HepG2 (cell line): ENCODE measurements around the gene EGFLAM. TPM values are rescaled to one million over a fixed set of nuclear protein-coding genes. Genes with fewer than 3 reads are reported as not detected.

ENCODE experiments used
- ATAC-seq: fragments of 200-7000 bp; cut with Tn5 transposase; 3 replicates; pipeline ENCODE4 v1.9.1; 2020; ENCODE audit warnings: mild to moderate bottlenecking, moderate library complexity
- BruUV-seq: library from RNA; stranded (reverse); fragments of 400-500 nt; replicated peaks from 2 replicates; lab custom pipeline; 2021; lab: Mats Ljungman, UMichigan
- CTCF ChIA-PET: fragments of 300-600 bp; formaldehyde crosslinking; extraction: SDS; loops from one replicate; lab custom pipeline; 2021; ENCODE audit warnings: low total read pairs, inconsistent platforms, low intra/inter-chr PET ratio; lab: Yijun Ruan, JAX
- POLR2A ChIA-PET: fragments of 350-600 bp; sonication (Branson Sonifier 250); formaldehyde crosslinking; loops from one replicate; lab custom pipeline; 2020; ENCODE audit warnings: antibody characterized with exemption, inconsistent platforms; lab: Yijun Ruan, JAX
- DNase-seq: peaks from one replicate; pipeline ENCODE4 v3.0.0-alpha.2; 2015; ENCODE audit warnings: low spot score
- FAIRE-seq: peaks from 3 replicates; lab custom pipeline; 2011; peaks lifted over from hg19 to GRCh38; lab: Jason Lieb, UNC
- H2AFZ ChIP-seq: one replicate; pipeline ENCODE4 v1.6.1; 2011; ENCODE audit warnings: low read length, inconsistent platforms
- H3K27ac ChIP-seq: fragments of 300-600 bp; 3 replicates; pipeline ENCODE4 v1.8.0; 2011; ENCODE audit warnings: mixed run types, mild to moderate bottlenecking, mixed read lengths, low read length, inconsistent platforms; ENCODE audit not compliant: insufficient read depth; ENCODE audit errors: extremely low read length
- H3K27me3 ChIP-seq, 2 experiments: fragments of 200-600 bp in 1 of 2; 2 replicates in 1 of 2; 3 replicates in 1 of 2; pipeline versions ENCODE4 v1.6.0 to v1.8.0; 2011; ENCODE audit warnings: low read length in 2 of 2, mild to moderate bottlenecking in 2 of 2, moderate library complexity in 2 of 2, inconsistent platforms in 1 of 2; ENCODE audit not compliant: insufficient read depth in 2 of 2, control insufficient read depth in 1 of 2
- H3K36me3 ChIP-seq, 2 experiments: fragments of 200-600 bp in 1 of 2; replicated peaks in 1 of 2; 2 replicates in 1 of 2; 3 replicates in 1 of 2; pipeline versions ENCODE4 v1.5.1 to v1.8.0; 2011; ENCODE audit warnings: low read length in 2 of 2, inconsistent platforms in 1 of 2; ENCODE audit not compliant: insufficient read depth in 2 of 2, control insufficient read depth in 1 of 2
- H3K4me1 ChIP-seq: 2 replicates; pipeline ENCODE4 v1.5.1; 2012; ENCODE audit warnings: low read length, inconsistent platforms; ENCODE audit not compliant: insufficient read depth
- H3K4me2 ChIP-seq: 2 replicates; pipeline ENCODE4 v1.6.0; 2011; ENCODE audit warnings: low read depth, low read length, inconsistent platforms
- H3K4me3 ChIP-seq, 3 experiments: fragments of 200-600 bp in 1 of 3; sonication (generic), shearing (Covaris generic) in 1 of 3; replicated peaks in 1 of 3; 2 replicates each; pipeline ENCODE4 v1.5.1; 2011 to 2016; ENCODE audit warnings: low read length in 3 of 3, inconsistent platforms in 2 of 3, low read depth in 2 of 3, mild to moderate bottlenecking in 2 of 3, control low read depth in 1 of 3, mixed read lengths in 1 of 3; ENCODE audit not compliant: insufficient read depth in 1 of 3
- H3K79me2 ChIP-seq: one replicate; pipeline ENCODE4 v1.6.1; 2011; ENCODE audit warnings: low read length, inconsistent platforms; ENCODE audit not compliant: insufficient read depth
- H3K9ac ChIP-seq: 2 replicates; pipeline ENCODE4 v1.6.0; 2011; ENCODE audit warnings: mild to moderate bottlenecking, low read depth, low read length, inconsistent platforms; ENCODE audit not compliant: insufficient read depth
- H3K9me3 ChIP-seq: 2 replicates; pipeline ENCODE4 v1.5.1; 2012; ENCODE audit warnings: mild to moderate bottlenecking, low read length
- H4K20me1 ChIP-seq: 2 replicates; pipeline ENCODE4 v1.6.0; 2011; ENCODE audit warnings: inconsistent platforms, mild to moderate bottlenecking, low read length, moderate library complexity; ENCODE audit not compliant: insufficient read depth
- ATRX ChIP-seq: sonication (generic); formaldehyde crosslinking; IDR thresholded peaks from 2 replicates; pipeline ENCODE4 v1.4.0; 2020; ENCODE audit warnings: missing genetic modification reagents, borderline replicate concordance
- PITX1 ChIP-seq: sonication (generic); formaldehyde crosslinking; IDR thresholded peaks from 2 replicates; pipeline ENCODE4 v1.5.1; 2020; ENCODE audit warnings: mild to moderate bottlenecking, missing genetic modification reagents
- ZNF235 ChIP-seq: sonication (generic); formaldehyde crosslinking; IDR thresholded peaks from 2 replicates; pipeline ENCODE4 v1.8.1; 2023; ENCODE audit warnings: mild to moderate bottlenecking, missing genetic modification reagents, borderline replicate concordance
- ZNF737 ChIP-seq: sonication (generic); formaldehyde crosslinking; IDR thresholded peaks from 2 replicates; pipeline ENCODE4 v1.5.0; 2020; ENCODE audit warnings: missing genetic modification reagents, mild to moderate bottlenecking, borderline replicate concordance
- ZNF792 ChIP-seq: IDR thresholded peaks from 2 replicates; pipeline ENCODE4 v1.6.1; 2016
- WGBS: methylation state at CpG from one replicate; pipeline ENCODE4 v1.1.6; 2017; ENCODE audit warnings: low lambda C conversion rate; 5-methylcytosine and 5-hydroxymethylcytosine counted together
- in situ Hi-C: cut with HindIII; loops from 2 replicates; pipeline ENCODE4 v1.10.0; 2017; ENCODE audit warnings: low pct_unique_long_range_greater_than_20kb; ENCODE audit not compliant: extremely low pct_ligation_motif_present
- intact Hi-C: fragments of 100-400 bp; cut with micrococcal nuclease; formaldehyde crosslinking; loops from one replicate; pipeline ENCODE4 v1.10.0; 2022; ENCODE audit not compliant: unreplicated experiment
- polyA plus RNA-seq, 8 experiments: library from polyadenylated mRNA; depleted of rRNA in 3 of 8; stranded (reverse) in 7 of 8; unstranded in 1 of 8; fragments of >200 nt; fragmentation: Illumina TruSeq in 4 of 8; extraction: Trizol in 4 of 8; gene quantifications; 2 replicates each; pipeline versions ENCODE4 v1.2.1 to v1.2.3, GENCODE V29; 2011 to 2016; ENCODE audit warnings: low read depth in 4 of 8, missing spikeins in 1 of 8, mixed read lengths in 1 of 8; ENCODE audit not compliant: insufficient read depth in 1 of 8
- total RNA-seq, 5 experiments: library from RNA; depleted of rRNA; stranded (reverse); fragments of >200 nt; fragmentation: Illumina TruSeq; extraction: Trizol; gene quantifications; 2 replicates each; pipeline ENCODE4 v1.2.3, GENCODE V29; 2016; ENCODE audit warnings: low read depth in 1 of 5
- TF ChIP-seq, protein P1 (sequence below): sonication (generic); formaldehyde crosslinking; IDR thresholded peaks from 2 replicates; pipeline ENCODE4 v1.8.1; 2022; ENCODE audit warnings: mild to moderate bottlenecking, missing genetic modification reagents
- TF ChIP-seq, protein P2 (sequence below), 2 experiments: sonication (generic) in 1 of 2; formaldehyde crosslinking in 1 of 2; IDR thresholded peaks; 2 replicates each; pipeline versions ENCODE4 v1.4.0 to v1.6.1; 2016 to 2020; ENCODE audit warnings: borderline replicate concordance in 1 of 2, low read depth in 1 of 2, mild to moderate bottlenecking in 1 of 2, missing genetic modification reagents in 1 of 2
- TF ChIP-seq, protein P3 (sequence below): sonication (generic); formaldehyde crosslinking; IDR thresholded peaks from 2 replicates; pipeline ENCODE4 v1.8.0; 2022; ENCODE audit warnings: missing genetic modification reagents, mild to moderate bottlenecking, inconsistent platforms, borderline replicate concordance
- TF ChIP-seq, protein P4 (sequence below): sonication (generic); formaldehyde crosslinking; IDR thresholded peaks from 2 replicates; pipeline ENCODE4 v1.4.0; 2020; ENCODE audit warnings: missing genetic modification reagents
- TF ChIP-seq, protein P5 (sequence below): sonication (generic); formaldehyde crosslinking; IDR thresholded peaks from 2 replicates; pipeline ENCODE4 v1.5.0; 2020; ENCODE audit warnings: missing genetic modification reagents, mild to moderate bottlenecking, borderline replicate concordance

EGFLAM gene
- total and polyA plus RNA-seq, 2 of the 13 experiments (the other 11 are each of a cell fraction or from before 2014, with no cell fraction given), result not detected

DNA sequence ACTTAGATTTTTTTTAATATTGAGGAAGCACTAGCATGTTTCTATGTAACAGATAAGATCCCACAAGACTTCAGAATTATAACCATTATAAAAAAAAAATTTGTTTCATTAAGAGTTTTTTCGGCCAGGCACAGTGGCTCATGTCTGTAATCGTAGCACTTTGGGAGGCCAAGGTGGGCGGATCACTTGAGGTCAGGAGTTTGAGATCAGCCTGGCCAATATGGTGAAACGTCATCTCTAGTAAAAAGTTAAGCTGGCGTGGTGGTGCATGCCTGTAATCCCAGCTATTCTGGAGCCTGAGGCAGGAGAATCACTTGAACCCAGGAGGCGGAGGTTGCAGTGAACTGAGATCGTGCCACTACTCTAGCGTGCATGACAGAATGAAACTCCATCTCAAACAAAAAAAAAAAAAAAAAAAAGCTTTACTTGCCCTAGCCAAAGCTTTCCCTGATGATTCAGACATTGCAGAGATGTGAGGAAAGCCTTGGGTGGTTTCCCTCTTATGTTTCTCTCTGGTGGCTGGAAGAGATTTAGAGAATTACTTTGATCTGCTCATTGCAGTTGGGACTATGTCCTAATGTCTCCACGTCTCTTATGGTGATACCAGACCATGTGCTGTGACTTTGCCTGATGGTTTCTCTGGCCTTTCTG is 65.4 kb downstream of the EGFLAM start (continued):
- TF ChIP-seq, protein P1, sequence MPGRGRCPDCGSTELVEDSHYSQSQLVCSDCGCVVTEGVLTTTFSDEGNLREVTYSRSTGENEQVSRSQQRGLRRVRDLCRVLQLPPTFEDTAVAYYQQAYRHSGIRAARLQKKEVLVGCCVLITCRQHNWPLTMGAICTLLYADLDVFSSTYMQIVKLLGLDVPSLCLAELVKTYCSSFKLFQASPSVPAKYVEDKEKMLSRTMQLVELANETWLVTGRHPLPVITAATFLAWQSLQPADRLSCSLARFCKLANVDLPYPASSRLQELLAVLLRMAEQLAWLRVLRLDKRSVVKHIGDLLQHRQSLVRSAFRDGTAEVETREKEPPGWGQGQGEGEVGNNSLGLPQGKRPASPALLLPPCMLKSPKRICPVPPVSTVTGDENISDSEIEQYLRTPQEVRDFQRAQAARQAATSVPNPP (CRISPR knock-in tag), result no peak
- no peak for TF ChIP-seq ATRX

DNA sequence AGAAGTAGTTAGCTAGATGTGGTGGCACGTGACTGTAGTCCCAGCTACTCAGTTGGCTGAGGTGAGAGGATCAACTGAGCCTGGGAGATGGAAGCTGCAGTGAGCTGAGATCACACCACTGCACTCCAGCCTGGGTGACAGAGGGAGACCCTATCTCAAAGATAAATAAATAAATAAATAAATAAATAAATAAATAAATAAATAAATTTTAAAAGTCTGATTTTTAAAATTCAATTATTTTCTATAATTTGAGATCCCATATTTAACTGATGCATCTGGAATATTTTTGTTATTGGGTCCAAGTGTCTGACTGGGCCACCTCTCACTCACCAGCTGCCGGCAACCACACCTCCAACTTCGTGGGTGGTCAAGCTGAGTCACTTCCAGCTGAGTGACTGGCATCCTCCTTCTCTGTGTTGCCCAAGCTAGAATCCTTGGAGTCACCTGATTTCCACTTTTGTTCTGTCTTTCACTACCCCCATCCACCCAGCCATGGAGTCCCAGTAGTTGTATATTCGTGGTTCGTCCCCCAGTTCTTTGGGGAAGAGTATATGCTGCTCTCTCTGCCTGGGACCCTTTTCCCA is 70.9 kb downstream of the EGFLAM start:
- no peaks in the 10 kb centered on the region for H3K9me3 ChIP-seq
- FAIRE-seq (no peak), DNase-seq (no peak), ATAC-seq (no peak)
- no peak overlapping the region for H3K4me3 ChIP-seq
- POLR2A ChIA-PET, result no interaction called here
- H3K9ac ChIP-seq, result no peak overlapping the region
- no peak overlapping the region for H3K27ac ChIP-seq
- H3K36me3 ChIP-seq, result no peaks in the 10 kb centered on the region
- 25% methylated on average over 5 of the region's 5 CpGs for WGBS
- no peak overlapping the region for H2AFZ ChIP-seq
- no peaks in the 10 kb centered on the region for H4K20me1 ChIP-seq
- no peaks in the 10 kb centered on the region for H3K4me1 ChIP-seq
- H3K27me3 ChIP-seq, result no peaks in the 10 kb centered on the region
- CTCF ChIA-PET, result no interaction called here
- intact Hi-C loops, result no loop called here
- no peaks in the 10 kb centered on the region for H3K79me2 ChIP-seq
- in situ Hi-C loops, result no loop called here
- no peak overlapping the region for H3K4me2 ChIP-seq
- no TSS peak for BruUV-seq
- TF ChIP-seq, protein P2, sequence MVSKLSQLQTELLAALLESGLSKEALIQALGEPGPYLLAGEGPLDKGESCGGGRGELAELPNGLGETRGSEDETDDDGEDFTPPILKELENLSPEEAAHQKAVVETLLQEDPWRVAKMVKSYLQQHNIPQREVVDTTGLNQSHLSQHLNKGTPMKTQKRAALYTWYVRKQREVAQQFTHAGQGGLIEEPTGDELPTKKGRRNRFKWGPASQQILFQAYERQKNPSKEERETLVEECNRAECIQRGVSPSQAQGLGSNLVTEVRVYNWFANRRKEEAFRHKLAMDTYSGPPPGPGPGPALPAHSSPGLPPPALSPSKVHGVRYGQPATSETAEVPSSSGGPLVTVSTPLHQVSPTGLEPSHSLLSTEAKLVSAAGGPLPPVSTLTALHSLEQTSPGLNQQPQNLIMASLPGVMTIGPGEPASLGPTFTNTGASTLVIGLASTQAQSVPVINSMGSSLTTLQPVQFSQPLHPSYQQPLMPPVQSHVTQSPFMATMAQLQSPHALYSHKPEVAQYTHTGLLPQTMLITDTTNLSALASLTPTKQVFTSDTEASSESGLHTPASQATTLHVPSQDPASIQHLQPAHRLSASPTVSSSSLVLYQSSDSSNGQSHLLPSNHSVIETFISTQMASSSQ (IDR thresholded peaks at IDR 0.05; ENCODE audit: low read depth), result no peak
- TF ChIP-seq, protein P2 (CRISPR knock-in tag; IDR thresholded peaks at IDR 0.05; ENCODE audit: borderline replicate concordance), result no peak
- TF ChIP-seq, protein P3, sequence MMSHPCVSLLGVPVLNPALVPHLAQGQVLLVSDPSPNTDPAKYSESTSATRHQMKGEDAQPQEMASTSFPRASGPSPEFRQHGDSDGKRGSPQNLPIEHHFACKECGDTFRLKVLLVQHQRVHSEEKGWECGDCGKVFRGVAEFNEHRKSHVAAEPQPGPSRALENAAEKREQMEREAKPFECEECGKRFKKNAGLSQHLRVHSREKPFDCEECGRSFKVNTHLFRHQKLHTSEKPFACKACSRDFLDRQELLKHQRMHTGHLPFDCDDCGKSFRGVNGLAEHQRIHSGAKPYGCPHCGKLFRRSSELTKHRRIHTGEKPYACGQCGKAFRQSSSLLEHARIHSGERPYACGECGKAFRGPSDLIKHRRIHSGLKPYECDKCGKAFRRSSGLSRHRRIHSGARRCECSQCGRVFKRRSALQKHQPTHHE, result no peak
- TF ChIP-seq, protein P4, sequence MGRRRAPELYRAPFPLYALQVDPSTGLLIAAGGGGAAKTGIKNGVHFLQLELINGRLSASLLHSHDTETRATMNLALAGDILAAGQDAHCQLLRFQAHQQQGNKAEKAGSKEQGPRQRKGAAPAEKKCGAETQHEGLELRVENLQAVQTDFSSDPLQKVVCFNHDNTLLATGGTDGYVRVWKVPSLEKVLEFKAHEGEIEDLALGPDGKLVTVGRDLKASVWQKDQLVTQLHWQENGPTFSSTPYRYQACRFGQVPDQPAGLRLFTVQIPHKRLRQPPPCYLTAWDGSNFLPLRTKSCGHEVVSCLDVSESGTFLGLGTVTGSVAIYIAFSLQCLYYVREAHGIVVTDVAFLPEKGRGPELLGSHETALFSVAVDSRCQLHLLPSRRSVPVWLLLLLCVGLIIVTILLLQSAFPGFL, result no peak
- TF ChIP-seq ZNF737 (CRISPR knock-in tag) (no peak), ZNF235 (CRISPR knock-in tag) (no peak), PITX1 (CRISPR knock-in tag) (no peak), ZNF792 (CRISPR knock-in tag) (no peak)
- TF ChIP-seq, protein P5, sequence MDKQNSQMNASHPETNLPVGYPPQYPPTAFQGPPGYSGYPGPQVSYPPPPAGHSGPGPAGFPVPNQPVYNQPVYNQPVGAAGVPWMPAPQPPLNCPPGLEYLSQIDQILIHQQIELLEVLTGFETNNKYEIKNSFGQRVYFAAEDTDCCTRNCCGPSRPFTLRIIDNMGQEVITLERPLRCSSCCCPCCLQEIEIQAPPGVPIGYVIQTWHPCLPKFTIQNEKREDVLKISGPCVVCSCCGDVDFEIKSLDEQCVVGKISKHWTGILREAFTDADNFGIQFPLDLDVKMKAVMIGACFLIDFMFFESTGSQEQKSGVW (CRISPR knock-in tag), result no peak
